A549 (cell line): Measurements from ENCODE around the gene VPS50. TPM values are rescaled to one million over a fixed set of nuclear protein-coding genes. Genes with fewer than 3 reads are reported as not detected.

Source experiments
- ATAC-seq, 2 experiments: fragments of 200-7000 bp in 1 of 2; fragments of >200 bp in 1 of 2; cut with Nextera tagmentation in 1 of 2; cut with Tn5 transposase in 1 of 2; 3 replicates each; pipeline versions ENCODE4 v1.8.0 to v1.9.1; 2018 to 2020; ENCODE audit warnings: mild to moderate bottlenecking in 1 of 2, moderate library complexity in 1 of 2
- CTCF ChIA-PET: fragments of 300-600 bp; sonication (Branson Sonifier 250); formaldehyde crosslinking; extraction: SDS; loops from one replicate; lab custom pipeline; 2021; ENCODE audit warnings: antibody characterized with exemption, inconsistent platforms; lab: Yijun Ruan, JAX
- POLR2A ChIA-PET: fragments of 350-600 bp; formaldehyde crosslinking; extraction: SDS; loops from one replicate; lab custom pipeline; 2021; ENCODE audit warnings: antibody characterized with exemption, inconsistent platforms; lab: Yijun Ruan, JAX
- DNase-seq, 2 experiments: peaks; one replicate each; pipeline versions ENCODE4 v3.0.0 to v3.0.0-alpha.2; 2011 to 2016; ENCODE audit warnings: low read depth in 1 of 2, low spot score in 1 of 2
- FAIRE-seq: peaks from 2 replicates; lab custom pipeline; 2011; peaks lifted over from hg19 to GRCh38; lab: Jason Lieb, UNC
- H3K27ac ChIP-seq, 2 experiments: fragments of >200 bp; sonication (Bioruptor Twin); formaldehyde crosslinking; 3 replicates each; pipeline ENCODE4 v1.5.1; 2016 to 2017
- H3K4me1 ChIP-seq: fragments of >200 bp; sonication (Bioruptor Twin); formaldehyde crosslinking; 3 replicates; pipeline ENCODE4 v1.6.1; 2016
- H3K4me2 ChIP-seq: fragments of >200 bp; sonication (Bioruptor Twin); formaldehyde crosslinking; 3 replicates; pipeline ENCODE4 v1.6.1; 2016
- H3K4me3 ChIP-seq: fragments of >200 bp; sonication (Bioruptor Twin); formaldehyde crosslinking; 3 replicates; pipeline ENCODE4 v1.5.1; 2016
- H3K9me3 ChIP-seq: fragments of >200 bp; sonication (Bioruptor Twin); formaldehyde crosslinking; 3 replicates; pipeline ENCODE4 v1.6.1; 2016
- BHLHE40 ChIP-seq: IDR thresholded peaks from 2 replicates; pipeline ENCODE4 v1.6.1; 2012; ENCODE audit warnings: low read depth, low read length, inconsistent platforms
- CBX2 ChIP-seq: fragments of 200-600 bp; sonication (generic); IDR thresholded peaks from 2 replicates; pipeline ENCODE4 v1.6.1; 2016; ENCODE audit warnings: low read depth, mild to moderate bottlenecking, borderline replicate concordance
- CBX8 ChIP-seq: fragments of 200-600 bp; sonication (generic); IDR thresholded peaks from 2 replicates; pipeline ENCODE4 v1.6.1; 2016
- CHD2 ChIP-seq: fragments of 150-350 bp; IDR thresholded peaks from 2 replicates; pipeline ENCODE4 v1.6.1; 2014; ENCODE audit warnings: low read length; ENCODE audit not compliant: partially characterized antibody
- CHD4 ChIP-seq: fragments of 200-600 bp; sonication (generic); IDR thresholded peaks from 2 replicates; pipeline ENCODE4 v1.6.1; 2016; ENCODE audit warnings: antibody characterized with exemption, mild to moderate bottlenecking, borderline replicate concordance
- EHF ChIP-seq: fragments of 250-450 bp; sonication (Bioruptor Pico); IDR thresholded peaks from 2 replicates; pipeline ENCODE4 v1.5.0; 2020; ENCODE audit warnings: mild to moderate bottlenecking
- ESRRA ChIP-seq: fragments of 150-350 bp; IDR thresholded peaks from 2 replicates; pipeline ENCODE4 v1.6.1; 2014; ENCODE audit warnings: mild to moderate bottlenecking, low read length, borderline replicate concordance
- FOSB ChIP-seq: fragments of 250-450 bp; sonication (Bioruptor Pico); IDR thresholded peaks from 2 replicates; pipeline ENCODE4 v1.5.0; 2020; ENCODE audit warnings: mild to moderate bottlenecking, moderate library complexity
- FOSL2 ChIP-seq, 2 experiments: fragments of 450-650 bp in 1 of 2; fragments of >200 bp in 1 of 2; sonication (Bioruptor Twin) in 1 of 2; formaldehyde crosslinking; IDR thresholded peaks; 2 replicates each; pipeline versions ENCODE4 v1.5.0 to v1.6.1; 2016 to 2020; ENCODE audit warnings: mild to moderate bottlenecking in 1 of 2, moderate library complexity in 1 of 2
- FOXS1 ChIP-seq: fragments of 250-450 bp; sonication (Bioruptor Pico); IDR thresholded peaks from 2 replicates; pipeline ENCODE4 v1.5.0; 2020; ENCODE audit warnings: mild to moderate bottlenecking, moderate library complexity
- GATA3 ChIP-seq: IDR thresholded peaks from 2 replicates; pipeline ENCODE4 v1.6.1; 2012; ENCODE audit warnings: borderline replicate concordance
- HEYL ChIP-seq: fragments of 250-450 bp; sonication (Bioruptor Pico); IDR thresholded peaks from 2 replicates; pipeline ENCODE4 v1.8.0; 2021; ENCODE audit warnings: mild to moderate bottlenecking, moderate library complexity
- HOXB13 ChIP-seq: fragments of 250-450 bp; sonication (Bioruptor Pico); IDR thresholded peaks from 2 replicates; pipeline ENCODE4 v1.5.0; 2020; ENCODE audit warnings: low read depth, mild to moderate bottlenecking, moderate library complexity
- KDM1A ChIP-seq: fragments of 200-600 bp; sonication (generic); IDR thresholded peaks from 2 replicates; pipeline ENCODE4 v1.6.1; 2016; ENCODE audit warnings: low read depth, mild to moderate bottlenecking
- MAFK ChIP-seq: fragments of 450-650 bp; IDR thresholded peaks from 2 replicates; pipeline ENCODE4 v1.6.1; 2014; ENCODE audit not compliant: partially characterized antibody
- MAZ ChIP-seq: fragments of 150-350 bp; IDR thresholded peaks from 2 replicates; pipeline ENCODE4 v1.6.1; 2014; ENCODE audit warnings: antibody characterized with exemption, low read depth, low read length, borderline replicate concordance
- MYC ChIP-seq: IDR thresholded peaks from 2 replicates; pipeline ENCODE4 v1.6.1; 2012; ENCODE audit warnings: mild to moderate bottlenecking, inconsistent platforms, low read length, improper control_type of control experiment, borderline replicate concordance
- NPAS2 ChIP-seq: fragments of 250-450 bp; sonication (Bioruptor Pico); IDR thresholded peaks from 2 replicates; pipeline ENCODE4 v1.8.0; 2022; ENCODE audit warnings: mild to moderate bottlenecking, moderate library complexity, borderline replicate concordance
- NR3C1 ChIP-seq: fragments of >200 bp; sonication (Bioruptor Twin); formaldehyde crosslinking; IDR thresholded peaks from 3 replicates; pipeline ENCODE4 v1.6.1; 2017
- RARB ChIP-seq: fragments of 250-450 bp; sonication (Bioruptor Pico); IDR thresholded peaks from 2 replicates; pipeline ENCODE4 v1.8.0; 2021; ENCODE audit warnings: mild to moderate bottlenecking, moderate library complexity
- RFX5 ChIP-seq: fragments of 450-650 bp; IDR thresholded peaks from 2 replicates; pipeline ENCODE4 v1.7.1; 2014; ENCODE audit warnings: antibody characterized with exemption, mild to moderate bottlenecking, moderate library complexity
- RNF2 ChIP-seq: fragments of 200-600 bp; sonication (generic); IDR thresholded peaks from 2 replicates; pipeline ENCODE4 v1.6.1; 2016; ENCODE audit warnings: low read depth, mild to moderate bottlenecking, antibody characterized with exemption, moderate library complexity, borderline replicate concordance
- SREBF2 ChIP-seq: fragments of 450-650 bp; IDR thresholded peaks from 2 replicates; pipeline ENCODE4 v1.6.1; 2014; ENCODE audit warnings: mild to moderate bottlenecking, moderate library complexity
- TFCP2L1 ChIP-seq: fragments of 250-450 bp; sonication (Bioruptor Pico); IDR thresholded peaks from 2 replicates; pipeline ENCODE4 v1.5.0; 2021; ENCODE audit warnings: mild to moderate bottlenecking
- ZC3H11A ChIP-seq: fragments of 450-650 bp; IDR thresholded peaks from 2 replicates; pipeline ENCODE4 v1.6.1; 2014; ENCODE audit warnings: antibody characterized with exemption, mild to moderate bottlenecking
- ZFP36 ChIP-seq: fragments of 450-650 bp; IDR thresholded peaks from 2 replicates; pipeline ENCODE4 v1.6.1; 2014; ENCODE audit warnings: borderline replicate concordance; ENCODE audit not compliant: partially characterized antibody
- ZSCAN20 ChIP-seq: fragments of 250-450 bp; sonication (Bioruptor Pico); IDR thresholded peaks from 2 replicates; pipeline ENCODE4 v1.8.0; 2022; ENCODE audit warnings: mild to moderate bottlenecking, moderate library complexity
- WGBS: methylation state at CpG from one replicate; pipeline ENCODE4 v1.1.6; 2017; ENCODE audit errors: missing lambda C conversion rate; 5-methylcytosine and 5-hydroxymethylcytosine counted together
- polyA plus RNA-seq, 4 experiments: library from polyadenylated mRNA; depleted of rRNA in 3 of 4; stranded (reverse); fragments of >200 nt; fragmentation: RNase III in 1 of 4; extraction: RNeasy Plus Mini Kit Qiagen cat#74134 plus additional on column Dnase treatment in 1 of 4; gene quantifications; 2 replicates in 3 of 4; 3 replicates in 1 of 4; pipeline ENCODE4 v1.2.3, GENCODE V29; 2011 to 2017
- TF ChIP-seq, protein P1 (sequence below): fragments of >200 bp; sonication (Bioruptor Twin); formaldehyde crosslinking; IDR thresholded peaks from 3 replicates; pipeline ENCODE4 v1.5.1; 2016
- TF ChIP-seq, protein P2 (sequence below): IDR thresholded peaks from 2 replicates; pipeline ENCODE4 v1.6.1; 2012
- TF ChIP-seq, protein P3 (sequence below): fragments of 250-450 bp; sonication (Bioruptor Pico); IDR thresholded peaks from 2 replicates; pipeline ENCODE4 v1.5.0; 2021; ENCODE audit warnings: mild to moderate bottlenecking, moderate library complexity, borderline replicate concordance

The VPS50 gene
- polyA plus RNA-seq, 2 of the 4 experiments (the other 2 are of a cell fraction) = 8.9 to 19.0 TPM

DNA sequence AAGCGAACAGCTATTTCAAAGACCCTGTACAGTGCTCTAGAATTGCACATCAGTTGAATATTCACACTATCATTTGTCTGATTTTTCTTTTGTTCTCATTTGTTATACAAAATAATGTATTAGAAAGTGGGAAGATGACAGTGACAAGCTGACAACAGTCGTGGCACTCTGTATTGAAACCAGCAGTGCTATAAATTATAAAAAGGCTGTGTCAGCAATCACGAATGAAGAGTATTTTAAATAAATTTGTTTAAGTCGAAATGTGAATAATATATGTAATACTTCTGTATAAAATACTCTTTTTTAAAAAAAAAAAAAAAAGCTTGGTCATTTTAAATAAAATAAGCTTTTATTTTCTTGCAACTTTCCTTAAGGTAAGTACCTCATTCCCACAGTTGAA is 122.6 kb downstream of the VPS50 start:
- FAIRE-seq = no peak
- H3K9me3 ChIP-seq = no peaks in the 10 kb centered on the region
- POLR2A ChIA-PET = no interaction called here
- no peak overlapping the region for H3K4me2 ChIP-seq
- no peak overlapping the region for H3K27ac ChIP-seq
- no peak for ATAC-seq
- H3K4me1 ChIP-seq = no peaks in the 10 kb centered on the region
- no peak overlapping the region for H3K4me3 ChIP-seq
- no peak for DNase-seq
- CTCF ChIA-PET = interaction anchor here (0.6 to 1.1 kb wide), 2 partner anchors 10 to 143 kb away, joined by 3 to 5 read pairs; no protein-coding TSS in a partner anchor
- no peak for TF ChIP-seq RARB (CRISPR knock-in tag)
- no peak for TF ChIP-seq CBX8
- TF ChIP-seq MAFK = peak; percentile 66
- TF ChIP-seq CHD2 = no peak
- WGBS = 66% methylated on average over 4 of the region's 4 CpGs

DNA sequence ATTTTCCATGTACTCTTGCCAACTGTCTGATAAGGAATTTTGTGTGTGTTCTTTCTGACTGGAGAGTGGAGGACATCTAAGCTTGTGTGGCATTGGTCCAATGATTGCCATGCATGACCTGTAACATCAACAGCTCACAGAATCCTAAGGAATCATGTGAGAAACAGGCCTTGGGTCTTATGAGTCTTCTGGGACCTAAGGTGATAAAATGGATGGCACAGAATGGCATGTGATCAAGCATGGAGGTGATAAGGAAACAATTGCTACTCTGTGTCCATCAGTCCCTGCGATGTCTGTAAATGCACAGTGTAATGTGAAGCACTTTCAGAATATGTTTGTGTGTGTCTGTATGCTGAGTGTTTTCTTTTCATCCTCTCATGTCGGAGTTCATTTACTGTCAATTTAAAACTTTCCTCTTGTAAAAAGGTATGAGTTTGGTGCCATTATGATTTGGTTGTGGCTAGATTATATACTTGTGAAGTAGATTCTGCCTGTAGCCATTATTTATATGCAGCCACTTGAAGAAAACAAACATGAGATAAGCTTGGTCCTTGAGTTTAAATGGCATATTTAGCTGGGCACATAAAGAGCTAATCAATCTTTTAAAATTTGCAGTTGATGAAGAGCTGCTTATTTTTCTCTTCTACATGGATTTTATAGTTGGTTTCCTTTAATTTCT is 127.5 kb downstream of the VPS50 start:
- 96% methylated on average over 2 of the region's 2 CpGs for WGBS
- TF ChIP-seq, protein P1, sequence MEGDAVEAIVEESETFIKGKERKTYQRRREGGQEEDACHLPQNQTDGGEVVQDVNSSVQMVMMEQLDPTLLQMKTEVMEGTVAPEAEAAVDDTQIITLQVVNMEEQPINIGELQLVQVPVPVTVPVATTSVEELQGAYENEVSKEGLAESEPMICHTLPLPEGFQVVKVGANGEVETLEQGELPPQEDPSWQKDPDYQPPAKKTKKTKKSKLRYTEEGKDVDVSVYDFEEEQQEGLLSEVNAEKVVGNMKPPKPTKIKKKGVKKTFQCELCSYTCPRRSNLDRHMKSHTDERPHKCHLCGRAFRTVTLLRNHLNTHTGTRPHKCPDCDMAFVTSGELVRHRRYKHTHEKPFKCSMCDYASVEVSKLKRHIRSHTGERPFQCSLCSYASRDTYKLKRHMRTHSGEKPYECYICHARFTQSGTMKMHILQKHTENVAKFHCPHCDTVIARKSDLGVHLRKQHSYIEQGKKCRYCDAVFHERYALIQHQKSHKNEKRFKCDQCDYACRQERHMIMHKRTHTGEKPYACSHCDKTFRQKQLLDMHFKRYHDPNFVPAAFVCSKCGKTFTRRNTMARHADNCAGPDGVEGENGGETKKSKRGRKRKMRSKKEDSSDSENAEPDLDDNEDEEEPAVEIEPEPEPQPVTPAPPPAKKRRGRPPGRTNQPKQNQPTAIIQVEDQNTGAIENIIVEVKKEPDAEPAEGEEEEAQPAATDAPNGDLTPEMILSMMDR = no peak
- TF ChIP-seq SREBF2 = no peak
- TF ChIP-seq RNF2 = no peak
- TF ChIP-seq, protein P2, sequence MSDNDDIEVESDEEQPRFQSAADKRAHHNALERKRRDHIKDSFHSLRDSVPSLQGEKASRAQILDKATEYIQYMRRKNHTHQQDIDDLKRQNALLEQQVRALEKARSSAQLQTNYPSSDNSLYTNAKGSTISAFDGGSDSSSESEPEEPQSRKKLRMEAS = no peak
- no peak for TF ChIP-seq NR3C1
- no peak for TF ChIP-seq HOXB13
- no peak for TF ChIP-seq MYC
- no peak for TF ChIP-seq ZSCAN20
- no peak for TF ChIP-seq ESRRA
- no peak for TF ChIP-seq CHD4
- TF ChIP-seq EHF (CRISPR knock-in tag) = no peak
- TF ChIP-seq HEYL = no peak
- TF ChIP-seq, protein P3, sequence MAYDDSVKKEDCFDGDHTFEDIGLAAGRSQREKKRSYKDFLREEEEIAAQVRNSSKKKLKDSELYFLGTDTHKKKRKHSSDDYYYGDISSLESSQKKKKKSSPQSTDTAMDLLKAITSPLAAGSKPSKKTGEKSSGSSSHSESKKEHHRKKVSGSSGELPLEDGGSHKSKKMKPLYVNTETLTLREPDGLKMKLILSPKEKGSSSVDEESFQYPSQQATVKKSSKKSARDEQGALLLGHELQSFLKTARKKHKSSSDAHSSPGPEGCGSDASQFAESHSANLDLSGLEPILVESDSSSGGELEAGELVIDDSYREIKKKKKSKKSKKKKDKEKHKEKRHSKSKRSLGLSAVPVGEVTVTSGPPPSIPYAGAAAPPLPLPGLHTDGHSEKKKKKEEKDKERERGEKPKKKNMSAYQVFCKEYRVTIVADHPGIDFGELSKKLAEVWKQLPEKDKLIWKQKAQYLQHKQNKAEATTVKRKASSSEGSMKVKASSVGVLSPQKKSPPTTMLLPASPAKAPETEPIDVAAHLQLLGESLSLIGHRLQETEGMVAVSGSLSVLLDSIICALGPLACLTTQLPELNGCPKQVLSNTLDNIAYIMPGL (CRISPR knock-in tag) = no peak
- no peak for TF ChIP-seq FOSB
- no peak for TF ChIP-seq RFX5
- TF ChIP-seq ZC3H11A = no peak
- ChIA-PET POLR2A (no interaction called here), CTCF (interaction anchor here (0.6 kb wide), 1 partner anchor 1364 kb away, joined by 3 read pairs; no protein-coding TSS in a partner anchor)
- Histone ChIP-seq H3K9me3 (no peaks in the 10 kb centered on the region), H3K4me2 (no peak overlapping the region), H3K27ac (no peak overlapping the region), H3K4me3 (no peak overlapping the region), H3K4me1 (no peaks in the 10 kb centered on the region)
- no peak for FAIRE-seq
- no peak for DNase-seq
- ATAC-seq = no peak

DNA sequence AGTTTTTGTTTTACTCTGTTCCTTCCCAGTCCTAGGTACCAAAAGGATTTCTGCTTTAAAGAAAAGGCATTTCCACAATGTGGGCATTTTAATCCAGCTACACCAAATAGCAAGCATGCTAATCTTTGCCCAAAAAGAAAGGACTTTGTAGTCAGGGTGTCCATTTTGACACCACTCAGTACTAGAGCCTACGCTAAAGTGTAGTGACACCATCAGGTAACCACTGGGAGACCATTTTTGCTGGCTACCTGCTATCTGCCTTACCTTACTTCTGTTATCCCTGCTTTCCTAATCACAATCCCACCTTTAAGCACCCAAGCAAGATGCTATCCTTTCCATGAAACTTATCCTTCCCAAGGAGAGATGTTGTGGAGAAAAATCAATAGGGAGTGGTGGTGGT is 129.7 kb downstream of the VPS50 start:
- H3K27ac ChIP-seq = no peak overlapping the region
- no peak for ATAC-seq
- ChIA-PET POLR2A (no interaction called here), CTCF (no interaction called here)
- H3K4me3 ChIP-seq = no peak overlapping the region
- 82% methylated on average over 1 of the region's 1 CpG for WGBS
- H3K4me2 ChIP-seq = no peak overlapping the region
- no peak for FAIRE-seq
- TF ChIP-seq, protein P2 = no peak
- TF ChIP-seq RARB (CRISPR knock-in tag) (no peak), FOSL2 (IDR thresholded peaks at IDR 0.05) (no peak), FOSL2 (CRISPR knock-in tag; IDR thresholded peaks at IDR 0.05) (no peak), BHLHE40 (no peak), MYC (no peak), TFCP2L1 (CRISPR knock-in tag) (no peak), CBX2 (no peak), GATA3 (no peak), MAZ (no peak), ZFP36 (no peak), NPAS2 (no peak), RNF2 (no peak), KDM1A (no peak), FOXS1 (CRISPR knock-in tag) (no peak)
- no peak for DNase-seq
- no peaks in the 10 kb centered on the region for H3K9me3 ChIP-seq
- no peaks in the 10 kb centered on the region for H3K4me1 ChIP-seq
